Measurements from ENCODE around the gene IL17C. TPM values are rescaled to one million over a fixed set of nuclear protein-coding genes. Genes with fewer than 3 reads are reported as not detected.

Gene IL17C
- total RNA-seq, 1 experiment from 2014 or later, result 1.9 TPM

DNA sequence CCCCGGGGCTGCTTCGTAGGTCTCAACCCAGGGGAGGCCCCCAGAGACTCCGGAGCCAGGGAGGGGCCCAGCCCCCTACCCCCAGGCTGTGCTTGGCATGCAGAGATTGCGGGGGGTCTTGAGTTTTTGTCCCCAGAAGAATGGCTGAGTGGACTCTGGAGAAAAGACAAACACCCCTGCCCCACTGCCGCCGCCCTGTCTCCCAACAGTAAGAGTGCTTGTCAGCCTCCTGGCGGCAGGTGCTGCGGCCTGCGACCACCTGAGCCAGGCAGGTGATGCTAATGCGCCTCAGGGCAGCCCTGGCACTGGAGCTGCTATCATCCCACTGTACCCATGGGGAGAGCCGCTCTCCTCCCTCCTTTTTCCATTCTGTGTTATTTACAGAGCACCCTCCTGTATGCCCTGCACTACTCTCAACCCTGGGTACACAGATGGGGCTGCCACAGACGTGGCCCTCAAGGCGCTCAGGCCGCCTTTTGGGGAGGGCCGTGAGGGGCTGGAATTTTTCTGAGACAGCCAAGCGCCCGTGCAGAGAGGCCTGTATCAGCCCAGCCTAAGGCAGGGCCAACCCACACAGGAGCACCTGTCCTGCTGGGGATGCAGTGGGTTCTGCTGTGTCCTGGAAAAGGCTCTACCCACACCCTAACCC lies 2.6 kb upstream of the IL17C start:
- Mint-ChIP-seq H3K36me3 (0 out of 2 replicates have a peak, but pooled peaks cover 8% of the 10 kb centered on the region), H3K4me3 (peak overlapping the region; percentile 69), H3K27ac (no peak overlapping the region), H3K9me3 (no peaks in the 10 kb centered on the region), H3K27me3 (ENCODE audit: low read depth) (peaks cover 18% of the 10 kb centered on the region), H3K4me1 (peaks cover 44% of the 10 kb centered on the region)
- POLR2A ChIA-PET, result no interaction called here
- TF ChIP-seq GABPB1 (CRISPR knock-in tag; IDR thresholded peaks at IDR 0.05), result no peak
- TF ChIP-seq, protein P1, sequence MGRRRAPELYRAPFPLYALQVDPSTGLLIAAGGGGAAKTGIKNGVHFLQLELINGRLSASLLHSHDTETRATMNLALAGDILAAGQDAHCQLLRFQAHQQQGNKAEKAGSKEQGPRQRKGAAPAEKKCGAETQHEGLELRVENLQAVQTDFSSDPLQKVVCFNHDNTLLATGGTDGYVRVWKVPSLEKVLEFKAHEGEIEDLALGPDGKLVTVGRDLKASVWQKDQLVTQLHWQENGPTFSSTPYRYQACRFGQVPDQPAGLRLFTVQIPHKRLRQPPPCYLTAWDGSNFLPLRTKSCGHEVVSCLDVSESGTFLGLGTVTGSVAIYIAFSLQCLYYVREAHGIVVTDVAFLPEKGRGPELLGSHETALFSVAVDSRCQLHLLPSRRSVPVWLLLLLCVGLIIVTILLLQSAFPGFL (CRISPR knock-in tag; IDR thresholded peaks at IDR 0.05; ENCODE audit: borderline replicate concordance), result no peak
- CTCF ChIA-PET, result interaction anchor here (1.6 to 5.0 kb wide), 6 partner anchors 14 to 102 kb away, joined by 4 to 34 read pairs (median 8); partner anchors contain the start of gene SNAI3
- DNase-seq (ENCODE audit: low spot score) (no peak), ATAC-seq (no peak)

DNA sequence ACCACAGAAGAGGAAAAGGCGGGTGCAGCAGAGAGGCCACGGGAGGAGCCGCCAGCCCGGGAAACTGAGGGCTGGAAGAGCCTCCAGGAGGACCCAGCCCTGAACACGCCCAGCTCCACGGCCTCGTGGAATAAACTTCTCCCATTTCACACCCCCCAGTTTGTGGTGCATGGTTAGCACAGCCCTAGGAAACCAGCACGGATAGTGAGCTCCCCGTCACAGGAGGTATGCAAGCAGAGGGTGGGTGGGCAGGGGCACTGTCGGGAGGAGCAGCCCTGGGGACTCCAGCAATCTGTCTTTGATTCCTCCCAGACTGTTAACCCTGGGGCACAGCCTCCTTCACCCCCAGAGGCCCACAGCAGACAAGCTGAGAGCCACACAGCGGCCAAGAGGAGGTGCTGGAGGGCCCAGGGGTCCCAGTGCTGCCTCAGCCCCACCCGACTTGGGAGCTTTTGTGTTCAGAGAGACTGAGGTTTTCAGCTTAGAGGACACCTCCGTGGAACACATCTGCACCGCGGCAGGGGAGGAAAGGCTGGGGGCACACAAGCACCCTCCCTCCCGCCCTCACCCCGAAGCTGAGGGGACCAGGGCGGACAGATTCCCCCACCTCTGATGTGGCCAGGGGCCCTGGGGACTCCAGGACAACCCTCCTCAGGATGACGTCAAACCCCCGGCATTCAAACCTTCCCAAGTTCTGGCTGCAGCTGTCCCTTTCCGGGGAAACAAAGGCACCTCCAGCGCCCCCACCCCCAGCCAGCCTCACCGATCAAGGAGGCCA lies 1.7 kb upstream of the IL17C start:
- CTCF ChIA-PET, result interaction anchor here (0.6 to 5.0 kb wide), 11 partner anchors 8 to 123 kb away, joined by 3 to 34 read pairs (median 7); partner anchors contain the start of genes CYBA and SNAI3
- Mint-ChIP-seq H3K36me3 (0 out of 2 replicates have a peak, but pooled peaks cover 3% of the 10 kb centered on the region), H3K4me1 (peaks cover 38% of the 10 kb centered on the region), H3K27ac (no peak overlapping the region), H3K9me3 (no peaks in the 10 kb centered on the region), H3K27me3 (ENCODE audit: low read depth) (peaks cover 22% of the 10 kb centered on the region), H3K4me3 (no peak overlapping the region)
- ATAC-seq (no peak), DNase-seq (ENCODE audit: low spot score) (no peak)
- POLR2A ChIA-PET, result no interaction called here
- TF ChIP-seq, protein P2, sequence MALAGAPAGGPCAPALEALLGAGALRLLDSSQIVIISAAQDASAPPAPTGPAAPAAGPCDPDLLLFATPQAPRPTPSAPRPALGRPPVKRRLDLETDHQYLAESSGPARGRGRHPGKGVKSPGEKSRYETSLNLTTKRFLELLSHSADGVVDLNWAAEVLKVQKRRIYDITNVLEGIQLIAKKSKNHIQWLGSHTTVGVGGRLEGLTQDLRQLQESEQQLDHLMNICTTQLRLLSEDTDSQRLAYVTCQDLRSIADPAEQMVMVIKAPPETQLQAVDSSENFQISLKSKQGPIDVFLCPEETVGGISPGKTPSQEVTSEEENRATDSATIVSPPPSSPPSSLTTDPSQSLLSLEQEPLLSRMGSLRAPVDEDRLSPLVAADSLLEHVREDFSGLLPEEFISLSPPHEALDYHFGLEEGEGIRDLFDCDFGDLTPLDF (CRISPR knock-in tag; IDR thresholded peaks at IDR 0.05), result no peak
- TF ChIP-seq CBFB (CRISPR knock-in tag; IDR thresholded peaks at IDR 0.05; ENCODE audit: low read depth) (no peak), ZNF396 (CRISPR knock-in tag; IDR thresholded peaks at IDR 0.05; ENCODE audit: borderline replicate concordance) (no peak), ZNF317 (CRISPR knock-in tag; IDR thresholded peaks at IDR 0.05; ENCODE audit: borderline replicate concordance, low read depth) (no peak), SMAD4 (CRISPR knock-in tag; IDR thresholded peaks at IDR 0.05) (no peak), ESRRA (CRISPR knock-in tag; IDR thresholded peaks at IDR 0.05; ENCODE audit: borderline replicate concordance) (no peak), ZNF232 (CRISPR knock-in tag; IDR thresholded peaks at IDR 0.05) (no peak), ELF4 (CRISPR knock-in tag; IDR thresholded peaks at IDR 0.05; ENCODE audit: low read depth) (no peak), JAZF1 (CRISPR knock-in tag; IDR thresholded peaks at IDR 0.05) (no peak), GTF2I (CRISPR knock-in tag; conservative IDR thresholded peaks at IDR 0.05) (no peak), GRHL2 (CRISPR knock-in tag; IDR thresholded peaks at IDR 0.05; ENCODE audit: insufficient replicate concordance, severe bottlenecking) (no peak), ZNF138 (CRISPR knock-in tag; conservative IDR thresholded peaks at IDR 0.05) (no peak), FOXP1 (CRISPR knock-in tag; IDR thresholded peaks at IDR 0.05; ENCODE audit: borderline replicate concordance) (no peak)
- TF ChIP-seq, protein P3, sequence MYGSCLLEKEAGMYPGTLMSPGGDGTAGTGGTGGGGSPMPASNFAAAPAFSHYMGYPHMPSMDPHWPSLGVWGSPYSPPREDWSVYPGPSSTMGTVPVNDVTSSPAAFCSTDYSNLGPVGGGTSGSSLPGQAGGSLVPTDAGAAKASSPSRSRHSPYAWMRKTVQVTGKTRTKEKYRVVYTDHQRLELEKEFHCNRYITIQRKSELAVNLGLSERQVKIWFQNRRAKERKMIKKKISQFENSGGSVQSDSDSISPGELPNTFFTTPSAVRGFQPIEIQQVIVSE (CRISPR knock-in tag; IDR thresholded peaks at IDR 0.05; ENCODE audit: borderline replicate concordance), result no peak
- TF ChIP-seq, protein P4, sequence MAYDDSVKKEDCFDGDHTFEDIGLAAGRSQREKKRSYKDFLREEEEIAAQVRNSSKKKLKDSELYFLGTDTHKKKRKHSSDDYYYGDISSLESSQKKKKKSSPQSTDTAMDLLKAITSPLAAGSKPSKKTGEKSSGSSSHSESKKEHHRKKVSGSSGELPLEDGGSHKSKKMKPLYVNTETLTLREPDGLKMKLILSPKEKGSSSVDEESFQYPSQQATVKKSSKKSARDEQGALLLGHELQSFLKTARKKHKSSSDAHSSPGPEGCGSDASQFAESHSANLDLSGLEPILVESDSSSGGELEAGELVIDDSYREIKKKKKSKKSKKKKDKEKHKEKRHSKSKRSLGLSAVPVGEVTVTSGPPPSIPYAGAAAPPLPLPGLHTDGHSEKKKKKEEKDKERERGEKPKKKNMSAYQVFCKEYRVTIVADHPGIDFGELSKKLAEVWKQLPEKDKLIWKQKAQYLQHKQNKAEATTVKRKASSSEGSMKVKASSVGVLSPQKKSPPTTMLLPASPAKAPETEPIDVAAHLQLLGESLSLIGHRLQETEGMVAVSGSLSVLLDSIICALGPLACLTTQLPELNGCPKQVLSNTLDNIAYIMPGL (CRISPR knock-in tag; IDR thresholded peaks at IDR 0.05), result no peak
- TF ChIP-seq, protein P5, sequence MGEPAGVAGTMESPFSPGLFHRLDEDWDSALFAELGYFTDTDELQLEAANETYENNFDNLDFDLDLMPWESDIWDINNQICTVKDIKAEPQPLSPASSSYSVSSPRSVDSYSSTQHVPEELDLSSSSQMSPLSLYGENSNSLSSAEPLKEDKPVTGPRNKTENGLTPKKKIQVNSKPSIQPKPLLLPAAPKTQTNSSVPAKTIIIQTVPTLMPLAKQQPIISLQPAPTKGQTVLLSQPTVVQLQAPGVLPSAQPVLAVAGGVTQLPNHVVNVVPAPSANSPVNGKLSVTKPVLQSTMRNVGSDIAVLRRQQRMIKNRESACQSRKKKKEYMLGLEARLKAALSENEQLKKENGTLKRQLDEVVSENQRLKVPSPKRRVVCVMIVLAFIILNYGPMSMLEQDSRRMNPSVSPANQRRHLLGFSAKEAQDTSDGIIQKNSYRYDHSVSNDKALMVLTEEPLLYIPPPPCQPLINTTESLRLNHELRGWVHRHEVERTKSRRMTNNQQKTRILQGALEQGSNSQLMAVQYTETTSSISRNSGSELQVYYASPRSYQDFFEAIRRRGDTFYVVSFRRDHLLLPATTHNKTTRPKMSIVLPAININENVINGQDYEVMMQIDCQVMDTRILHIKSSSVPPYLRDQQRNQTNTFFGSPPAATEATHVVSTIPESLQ (CRISPR knock-in tag; IDR thresholded peaks at IDR 0.05), result no peak
- TF ChIP-seq, protein P1 (CRISPR knock-in tag; IDR thresholded peaks at IDR 0.05; ENCODE audit: borderline replicate concordance), result no peak
